Measurements from ENCODE around the gene RTN4RL1.
A peak's percentile ranks its signal among the peaks of the same experiment; 100 is the strongest.

Gene RTN4RL1

DNA sequence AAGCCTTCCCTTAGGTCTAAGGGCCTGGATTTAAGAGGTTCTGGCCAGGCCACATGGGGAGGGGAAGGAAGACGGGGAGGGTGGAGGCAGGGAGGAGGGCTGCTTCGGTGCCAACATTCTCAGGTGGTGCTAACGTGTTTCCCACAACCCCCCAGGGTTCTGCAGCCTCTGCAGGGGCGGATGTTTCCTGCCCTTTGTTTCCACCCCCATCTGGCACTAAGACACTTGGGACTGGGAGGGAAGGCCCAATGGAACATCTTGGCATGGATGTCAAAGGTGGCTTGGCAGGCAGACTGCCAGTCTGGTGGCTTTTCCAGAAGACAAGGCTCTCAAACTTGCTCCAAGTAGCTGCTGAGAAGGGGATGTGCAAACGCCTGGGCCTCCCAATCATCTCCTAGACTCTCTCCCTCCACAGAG, 42.5 kb upstream of the RTN4RL1 start:
- DNase-seq (ENCODE audit: low spot score): no peak
- TF ChIP-seq CTCF (IDR thresholded peaks at IDR 0.05; ENCODE audit: extremely low read depth, missing control alignments): no peak

- no peak for DNase-seq (ENCODE audit: low spot score)
- TF ChIP-seq CTCF (IDR thresholded peaks at IDR 0.05; ENCODE audit: extremely low read depth, missing control alignments): no peak
These were observed 42.0 kb upstream of the RTN4RL1 start for GRCh38 chr17:2067048-2067561.

- no peak for DNase-seq (ENCODE audit: low spot score)
- TF ChIP-seq CTCF (IDR thresholded peaks at IDR 0.05; ENCODE audit: extremely low read depth, missing control alignments): no peak
These were observed 40.8 kb upstream of the RTN4RL1 start for GRCh38 chr17:2065949-2066400.

DNA sequence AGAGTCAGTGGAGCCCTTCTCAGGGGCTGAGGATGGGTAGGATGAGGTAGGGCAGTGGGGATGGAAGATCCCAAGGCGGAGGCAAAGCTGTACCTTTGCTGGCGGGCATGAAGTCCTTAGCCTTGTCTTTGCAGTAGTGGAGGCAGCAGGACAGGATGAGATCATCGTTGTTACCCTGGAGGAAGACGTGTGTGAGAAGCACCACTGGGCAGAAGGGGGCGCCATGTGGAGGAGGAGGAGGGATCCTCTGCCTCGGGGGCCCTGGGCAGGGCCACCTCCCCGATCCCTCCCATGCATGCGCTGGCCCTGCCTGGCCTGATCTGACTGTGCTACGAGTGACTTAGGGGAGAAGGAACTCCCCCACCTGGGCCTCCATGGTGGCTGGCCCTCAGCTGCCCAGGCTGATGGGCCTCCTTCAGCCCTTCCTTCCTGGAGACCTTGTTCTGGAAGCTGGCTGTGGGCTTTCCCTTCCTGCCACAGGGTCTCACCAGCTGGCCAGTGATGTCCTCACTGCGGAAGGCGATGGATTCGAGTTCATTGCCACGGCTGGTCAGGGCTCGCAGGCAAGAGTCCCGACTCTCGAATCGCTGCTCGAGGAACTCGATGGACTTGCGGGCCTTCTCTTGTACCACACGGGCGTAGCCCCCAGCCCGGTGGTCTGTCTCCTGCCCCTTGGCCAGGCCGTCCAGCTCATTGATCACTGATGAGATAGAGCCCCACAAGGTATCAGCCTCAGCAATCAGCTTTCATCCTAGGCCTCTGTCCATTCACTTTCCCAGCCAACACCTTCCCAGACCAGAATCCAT, 40.0 kb upstream of the RTN4RL1 start:
- peak; percentile 75 for DNase-seq (ENCODE audit: low spot score)

DNA sequence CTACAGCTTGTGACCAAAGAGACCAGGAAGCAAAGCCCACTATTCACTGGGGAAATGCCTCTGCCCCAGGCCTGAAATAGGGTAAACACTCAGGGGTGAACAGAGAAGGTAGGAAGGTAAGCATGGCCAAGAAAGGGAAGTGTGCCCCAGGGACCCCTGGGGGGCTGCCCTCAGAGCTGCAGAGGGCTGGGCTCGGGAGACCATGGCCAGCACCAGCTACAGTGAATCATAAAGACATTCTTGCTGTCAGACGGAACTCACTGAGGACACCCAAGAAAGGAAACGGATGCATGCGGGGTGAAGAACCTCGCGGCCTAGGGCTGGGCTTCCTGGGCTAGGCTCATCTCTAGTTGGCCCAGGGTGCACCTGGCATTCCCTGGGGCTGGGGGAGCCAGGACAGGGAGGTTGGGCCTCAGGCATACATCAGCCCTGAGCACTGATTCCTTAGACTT, 39.4 kb upstream of the RTN4RL1 start:
- DNase-seq (ENCODE audit: low spot score): no peak
- no peak for TF ChIP-seq CTCF (IDR thresholded peaks at IDR 0.05; ENCODE audit: extremely low read depth, missing control alignments)

More for the DNA sequence above, 40.0 kb upstream of the RTN4RL1 start:
- peak; percentile 61 for TF ChIP-seq CTCF (IDR thresholded peaks at IDR 0.05; ENCODE audit: extremely low read depth, missing control alignments)

GRCh38 chr17:2064147-2064489, 39.0 kb upstream of the RTN4RL1 start:
- TF ChIP-seq CTCF (IDR thresholded peaks at IDR 0.05; ENCODE audit: extremely low read depth, missing control alignments): no peak
- no peak for DNase-seq (ENCODE audit: low spot score)

DNA sequence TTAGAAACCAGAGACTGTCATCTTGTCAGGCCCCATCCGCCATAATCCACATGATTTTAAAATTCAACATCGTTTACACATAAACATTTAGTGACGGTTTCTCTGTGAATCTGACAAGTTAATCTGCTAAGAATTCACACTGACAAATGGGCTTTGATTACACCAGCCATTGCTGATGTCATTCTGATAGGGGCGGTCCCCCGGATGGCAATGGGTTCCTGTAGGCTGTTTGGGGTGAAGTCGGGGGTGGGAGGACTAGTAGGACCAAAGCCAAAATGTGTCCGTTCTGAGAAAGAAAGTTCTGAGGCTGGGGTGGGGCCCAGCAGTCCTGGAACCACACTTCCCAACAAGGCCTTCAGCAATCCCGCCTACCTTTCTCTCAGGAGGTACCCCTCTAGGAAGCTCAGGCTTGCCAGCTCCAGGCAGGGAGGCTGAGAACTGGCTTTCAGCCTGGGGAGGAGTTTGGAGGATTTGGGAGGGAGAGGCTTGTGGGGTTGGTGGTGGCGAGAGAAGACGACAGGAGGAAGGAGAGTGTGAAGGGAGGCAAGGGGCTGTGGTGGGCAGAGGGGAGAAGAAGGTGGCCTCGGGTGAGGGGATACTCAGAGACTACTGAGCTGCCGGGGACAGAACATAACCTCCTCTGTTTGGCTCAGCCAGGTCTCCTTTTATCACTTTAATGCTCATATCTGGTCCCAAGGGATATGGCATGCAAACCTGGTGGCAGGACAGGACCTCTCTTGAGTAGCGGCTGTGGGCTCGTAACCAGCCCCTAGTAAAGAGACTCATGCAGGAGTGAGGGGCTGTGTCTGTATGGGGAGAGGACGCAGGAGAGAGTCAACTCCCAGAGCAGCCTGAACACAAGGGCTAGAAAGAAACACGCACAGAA, 38.4 kb upstream of the RTN4RL1 start:
- DNase-seq (ENCODE audit: low spot score): no peak
- no peak for TF ChIP-seq CTCF (IDR thresholded peaks at IDR 0.05; ENCODE audit: extremely low read depth, missing control alignments)

Measured in GM20000 (cell line).